OCI-LY3 (cell line): ENCODE results near the gene COL1A2.

ENCODE experiments used
- H2AFZ ChIP-seq: fragments of 200-600, 300-600 bp; shearing (Covaris generic); 2 replicates; pipeline ENCODE4 v1.6.0; 2014; ENCODE audit warnings: antibody characterized with exemption, low read depth, low read length
- H3K27ac ChIP-seq: fragments of 200-600, 300-600 bp; sonication (generic); 2 replicates; pipeline ENCODE4 v1.5.1; 2014; ENCODE audit warnings: mild to moderate bottlenecking, low read length, moderate library complexity, mixed read lengths
- H3K27me3 ChIP-seq: fragments of 200-600, 300-600 bp; sonication (generic); 2 replicates; pipeline ENCODE4 v1.6.1; 2014; ENCODE audit warnings: low read depth, low read length, mixed read lengths
- H3K36me3 ChIP-seq: fragments of 200-600, 300-600 bp; sonication (generic); replicated peaks from 2 replicates; pipeline ENCODE3; 2014; ENCODE audit warnings: low read depth, low read length, mixed read lengths
- H3K4me1 ChIP-seq: fragments of 300-600, 200-600 bp; sonication (generic); 2 replicates; pipeline ENCODE4 v1.6.1; 2014; ENCODE audit warnings: low read length, mixed read lengths
- H3K4me2 ChIP-seq: fragments of 200-600, 300-600 bp; sonication (generic); 2 replicates; pipeline ENCODE4 v1.6.1; 2014; ENCODE audit warnings: low read length, mixed read lengths
- H3K4me3 ChIP-seq: fragments of 300-600, 200-600 bp; sonication (generic); 2 replicates; pipeline ENCODE4 v1.5.1; 2014; ENCODE audit warnings: antibody characterized with exemption, mild to moderate bottlenecking, low read length, moderate library complexity
- H3K79me2 ChIP-seq: fragments of 300-600, 200-600 bp; shearing (Covaris generic); 2 replicates; pipeline ENCODE4 v1.6.1; 2014; ENCODE audit warnings: mild to moderate bottlenecking, low read length, mixed read lengths
- H3K9ac ChIP-seq: fragments of 300-600, 200-600 bp; shearing (Covaris generic); 2 replicates; pipeline ENCODE4 v1.6.0; 2014; ENCODE audit warnings: mild to moderate bottlenecking, low read length, moderate library complexity
- H3K9me3 ChIP-seq: fragments of 200-600, 300-600 bp; shearing (Covaris generic); 2 replicates; pipeline ENCODE4 v1.6.1; 2014; ENCODE audit warnings: low read length, mixed read lengths; ENCODE audit not compliant: insufficient read depth
- H4K20me1 ChIP-seq: fragments of 200-600, 300-600 bp; sonication (generic); 2 replicates; pipeline ENCODE4 v1.6.1; 2016; ENCODE audit warnings: low read length, mixed read lengths; ENCODE audit not compliant: insufficient read depth
- CTCF ChIP-seq: fragments of 200-600, 300-600 bp; sonication (generic); IDR thresholded peaks from 2 replicates; pipeline ENCODE4 v1.5.1; 2014; ENCODE audit warnings: antibody characterized with exemption, low read length, low read depth
- EZH2phosphoT487 ChIP-seq: fragments of 200-600 bp; shearing (Covaris generic); IDR thresholded peaks from 2 replicates; pipeline ENCODE4 v1.6.1; 2018; ENCODE audit warnings: antibody characterized with exemption, mixed run types, low read depth

The COL1A2 gene

GRCh38 chr7:94478648-94479214, 84.0 kb downstream of the COL1A2 start:
- TF ChIP-seq EZH2phosphoT487 (no peak), CTCF (no peak)
- H3K9me3 ChIP-seq = no peaks in the 10 kb centered on the region
- H3K4me3 ChIP-seq = no peak overlapping the region
- no peaks in the 10 kb centered on the region for H3K36me3 ChIP-seq
- no peak overlapping the region for H3K4me2 ChIP-seq
- no peaks in the 10 kb centered on the region for H3K4me1 ChIP-seq
- H3K9ac ChIP-seq = no peak overlapping the region
- H4K20me1 ChIP-seq = no peaks in the 10 kb centered on the region
- H3K79me2 ChIP-seq = no peaks in the 10 kb centered on the region
- H3K27me3 ChIP-seq = peaks cover 8% of the 10 kb centered on the region; the same call in 1 of the 2 replicates
- no peak overlapping the region for H3K27ac ChIP-seq
- H2AFZ ChIP-seq = no peak overlapping the region
